NCI-H146 (cell line): ENCODE results near the gene TGDS.
A peak's percentile ranks its signal among the peaks of the same experiment; 100 is the strongest.
"Not testable (repeated sequence)": the region's sequence is repeated elsewhere in the genome, so short reads cannot be mapped to it uniquely, and the experiment has no call there.

Source experiments
- DNase-seq: peaks from one replicate; lab custom pipeline; 2025; lab: John Stamatoyannopoulos, UW

TGDS gene

GRCh38 chr13:94553766-94554165 is 42.2 kb downstream of the TGDS start:
- no peak for DNase-seq

- no peak for DNase-seq
These were observed 43.9 kb downstream of the TGDS start for GRCh38 chr13:94552095-94552494.

- no peak for DNase-seq
These were observed 45.8 kb downstream of the TGDS start for GRCh38 chr13:94550062-94550738.

GRCh38 chr13:94549232-94550061 is 46.5 kb downstream of the TGDS start:
- DNase-seq = peak; percentile 96

GRCh38 chr13:94548821-94549231 is 47.1 kb downstream of the TGDS start:
- DNase-seq = peak; percentile 87

- DNase-seq = peak; percentile 19
These were observed 47.6 kb downstream of the TGDS start for GRCh38 chr13:94548382-94548781.

- DNase-seq = peak; percentile 80
These were observed 49.7 kb downstream of the TGDS start for GRCh38 chr13:94546061-94546839.

GRCh38 chr13:94544922-94545321 is 51.0 kb downstream of the TGDS start:
- DNase-seq = no peak

- DNase-seq = no peak
These were observed 53.0 kb downstream of the TGDS start for GRCh38 chr13:94542917-94543316.

- no peak for DNase-seq
These were observed 58.0 kb downstream of the TGDS start for GRCh38 chr13:94537740-94538630.

GRCh38 chr13:94535775-94536174 is 60.2 kb downstream of the TGDS start:
- no peak for DNase-seq

- DNase-seq = no peak
These were observed 60.7 kb downstream of the TGDS start for GRCh38 chr13:94535231-94535630.

GRCh38 chr13:94534166-94534565 is 61.8 kb downstream of the TGDS start:
- no peak for DNase-seq

- DNase-seq = not testable (repeated sequence)
These were observed 63.7 kb downstream of the TGDS start for GRCh38 chr13:94532278-94532677.

GRCh38 chr13:94526956-94527355 is 69.0 kb downstream of the TGDS start:
- DNase-seq = not testable (repeated sequence)

- DNase-seq = no peak
These were observed 70.2 kb downstream of the TGDS start for GRCh38 chr13:94525781-94526180.

GRCh38 chr13:94524407-94524806 is 71.5 kb downstream of the TGDS start:
- no peak for DNase-seq
